Sigmoid colon (tissue), 4 donors: ENCODE measurements around the gene SLA2.

Experiments used
- EP300 ChIP-seq, 4 donors: sonication (generic); formaldehyde crosslinking; IDR thresholded peaks; one replicate each; pipeline ENCODE4 v1.6.1; 2017; ENCODE audit warnings: antibody characterized with exemption in 4 of 4
- POLR2A ChIP-seq, 2 donors: fragments of 450-650 bp; IDR thresholded peaks; one replicate each; pipeline ENCODE4 v1.6.1; 2016; ENCODE audit warnings: antibody characterized with exemption in 2 of 2, mild to moderate bottlenecking in 2 of 2, moderate library complexity in 2 of 2
- TF ChIP-seq, protein P1 (sequence below), 4 experiments: fragments of 450-650 bp in 3 of 4; fragments of 200-600 bp in 1 of 4; IDR thresholded peaks; one replicate each; pipeline ENCODE4 v1.5.1; 2016 to 2019; ENCODE audit warnings: antibody characterized with exemption in 4 of 4, mild to moderate bottlenecking in 3 of 4, moderate library complexity in 2 of 4

DNA sequence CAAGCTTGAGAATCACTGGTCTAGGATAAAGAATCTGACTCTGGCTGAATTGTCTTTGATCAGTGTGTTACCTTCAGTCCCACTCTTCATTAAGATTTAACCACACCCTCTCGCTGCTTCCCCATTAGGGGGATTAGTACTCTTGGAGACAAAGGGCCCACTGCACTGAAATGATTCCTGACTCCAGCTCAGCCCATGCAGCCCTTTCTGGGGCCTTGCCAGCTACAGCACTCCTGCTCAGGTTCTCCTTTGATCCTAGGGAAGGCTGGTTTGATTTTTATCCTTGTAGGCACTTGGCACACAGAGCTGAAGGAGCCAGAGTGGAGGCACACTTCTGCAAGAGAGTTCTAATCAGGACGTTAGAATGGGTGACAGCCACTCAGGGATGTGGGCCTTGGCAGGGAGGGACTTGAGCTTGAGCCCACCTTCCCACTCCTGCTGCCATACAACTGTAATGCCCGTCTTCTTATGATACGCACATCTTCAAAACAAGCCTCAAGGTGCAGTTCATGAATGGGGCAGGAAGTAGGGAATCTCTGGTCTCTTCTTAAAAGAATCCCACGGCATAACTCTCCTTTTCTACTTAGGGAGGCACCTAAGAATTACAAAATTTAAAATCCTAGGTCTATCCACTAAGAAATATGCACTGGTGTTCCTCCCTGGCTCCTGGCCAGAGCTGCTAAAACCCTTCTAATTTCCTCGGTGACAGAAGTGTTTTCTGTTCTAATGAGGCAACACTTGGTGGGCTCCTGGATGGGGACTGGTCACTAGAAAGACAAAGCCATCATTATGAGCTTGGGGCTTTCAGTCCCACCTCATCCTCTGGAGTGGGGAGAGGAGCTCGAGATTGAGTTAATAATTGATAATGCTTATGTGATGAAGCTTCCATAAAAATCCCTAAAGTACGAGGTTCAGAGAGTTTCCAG lies 1.5 kb upstream of the SLA2 start:
- TF ChIP-seq, protein P1, sequence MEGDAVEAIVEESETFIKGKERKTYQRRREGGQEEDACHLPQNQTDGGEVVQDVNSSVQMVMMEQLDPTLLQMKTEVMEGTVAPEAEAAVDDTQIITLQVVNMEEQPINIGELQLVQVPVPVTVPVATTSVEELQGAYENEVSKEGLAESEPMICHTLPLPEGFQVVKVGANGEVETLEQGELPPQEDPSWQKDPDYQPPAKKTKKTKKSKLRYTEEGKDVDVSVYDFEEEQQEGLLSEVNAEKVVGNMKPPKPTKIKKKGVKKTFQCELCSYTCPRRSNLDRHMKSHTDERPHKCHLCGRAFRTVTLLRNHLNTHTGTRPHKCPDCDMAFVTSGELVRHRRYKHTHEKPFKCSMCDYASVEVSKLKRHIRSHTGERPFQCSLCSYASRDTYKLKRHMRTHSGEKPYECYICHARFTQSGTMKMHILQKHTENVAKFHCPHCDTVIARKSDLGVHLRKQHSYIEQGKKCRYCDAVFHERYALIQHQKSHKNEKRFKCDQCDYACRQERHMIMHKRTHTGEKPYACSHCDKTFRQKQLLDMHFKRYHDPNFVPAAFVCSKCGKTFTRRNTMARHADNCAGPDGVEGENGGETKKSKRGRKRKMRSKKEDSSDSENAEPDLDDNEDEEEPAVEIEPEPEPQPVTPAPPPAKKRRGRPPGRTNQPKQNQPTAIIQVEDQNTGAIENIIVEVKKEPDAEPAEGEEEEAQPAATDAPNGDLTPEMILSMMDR (IDR thresholded peaks at IDR 0.05): no peak
- no peak for TF ChIP-seq POLR2A (IDR thresholded peaks at IDR 0.05)
- TF ChIP-seq EP300 (IDR thresholded peaks at IDR 0.05): no peak
